ENCODE measurements around the gene CCDC170.

Gene CCDC170

GRCh38 chr6:151549790-151550189 is 56.0 kb downstream of the CCDC170 start:
- no peak for DNase-seq

DNA sequence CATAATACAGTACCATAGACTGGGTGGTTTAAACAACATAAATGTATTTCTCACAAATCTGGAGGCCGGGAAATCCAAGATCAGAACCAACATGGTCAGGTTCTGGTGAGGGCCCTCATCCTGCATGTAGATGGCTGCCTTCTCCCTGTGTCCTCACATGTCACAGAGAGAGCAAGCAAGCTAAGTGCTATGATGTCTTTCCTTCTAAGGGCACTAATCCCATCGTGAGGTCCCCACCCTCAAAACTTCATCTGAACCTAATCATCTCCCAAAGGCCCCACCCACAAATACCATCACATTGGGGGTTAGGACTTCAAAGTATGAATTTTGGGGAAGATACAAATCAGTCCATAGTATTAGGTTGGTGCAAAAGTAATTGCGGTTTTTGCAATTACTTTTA is 56.8 kb downstream of the CCDC170 start:
- no peak for DNase-seq

DNA sequence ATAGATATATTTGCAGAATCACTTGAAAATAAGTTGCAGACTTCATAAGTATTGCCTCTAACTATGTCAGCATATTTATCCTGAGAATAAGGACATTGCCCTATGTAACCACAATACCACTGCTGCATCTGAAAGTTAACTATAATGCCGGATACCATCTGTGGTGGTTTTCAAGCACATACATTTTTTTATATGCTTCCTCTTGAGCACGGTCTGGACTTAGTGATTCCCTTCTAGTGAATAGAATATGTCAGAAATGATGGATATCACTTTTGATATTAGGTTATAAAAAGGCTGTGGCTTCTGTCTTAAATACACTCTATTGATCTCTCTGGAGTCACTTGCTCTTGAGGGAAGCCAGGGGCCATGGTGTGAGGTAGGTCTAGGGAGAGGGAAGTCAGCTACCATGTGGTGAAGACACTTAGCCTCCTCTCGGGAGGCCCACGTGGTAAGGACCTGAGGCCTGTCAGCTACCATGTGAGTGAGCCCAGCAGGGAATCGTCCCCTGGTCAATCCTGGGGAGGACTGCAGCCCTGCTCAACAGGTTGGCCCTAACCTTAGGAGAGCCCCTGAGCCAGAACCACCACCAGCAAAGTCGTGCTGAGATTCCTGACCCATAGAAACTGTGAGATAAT is 57.5 kb downstream of the CCDC170 start:
- DNase-seq: no peak

- DNase-seq: no peak
Measured at GRCh38 chr6:151553416-151554165, 59.8 kb downstream of the CCDC170 start.

DNA sequence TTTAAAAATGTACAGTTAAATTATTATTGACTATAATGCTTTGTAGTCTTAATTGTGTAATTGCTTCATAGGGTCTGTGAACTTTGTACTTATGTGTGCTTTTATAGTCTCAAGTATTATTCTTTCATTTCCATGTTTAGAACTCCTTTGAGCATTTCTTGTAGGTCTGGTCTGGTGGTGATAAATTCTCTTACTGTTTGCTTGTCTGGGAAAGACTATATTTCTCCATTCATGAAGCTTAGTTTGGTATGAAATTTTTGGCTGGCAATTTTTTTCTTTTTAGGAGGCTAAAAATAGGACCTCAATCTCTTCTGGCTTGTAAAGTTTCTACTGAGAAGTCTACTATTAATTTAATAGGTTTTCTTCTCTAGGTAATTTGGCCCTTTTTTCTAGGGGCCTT is 67.4 kb downstream of the CCDC170 start:
- no peak for DNase-seq

GRCh38 chr6:151564654-151565053 is 70.8 kb downstream of the CCDC170 start:
- no peak for DNase-seq

GRCh38 chr6:151565940-151566339 is 72.1 kb downstream of the CCDC170 start:
- DNase-seq: no peak

GRCh38 chr6:151566557-151566956 is 72.7 kb downstream of the CCDC170 start:
- no peak for DNase-seq

- no peak for DNase-seq
Measured at GRCh38 chr6:151576633-151577032, 82.8 kb downstream of the CCDC170 start.

DNA sequence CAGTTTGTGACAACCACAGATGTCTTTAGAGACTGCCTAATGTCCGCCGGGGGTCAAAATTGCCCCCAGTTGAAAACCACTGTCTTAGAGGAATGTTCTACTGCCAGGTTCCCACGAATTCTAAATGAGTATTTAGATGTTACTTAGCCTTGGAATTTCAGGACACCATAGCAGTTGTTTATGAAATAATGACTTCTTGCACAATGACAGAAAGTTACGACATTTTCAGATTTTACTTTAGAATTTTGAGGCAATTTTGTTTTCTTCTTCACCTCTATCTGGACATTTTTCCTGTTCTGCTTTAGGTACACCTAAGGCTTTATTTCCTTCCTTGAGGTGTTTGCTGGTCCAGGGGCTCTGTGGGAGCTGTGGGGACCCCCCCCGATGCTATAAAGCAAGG is 83.4 kb downstream of the CCDC170 start:
- DNase-seq: no peak

- DNase-seq: no peak
Measured at GRCh38 chr6:151585741-151586140, 91.9 kb downstream of the CCDC170 start.

DNA sequence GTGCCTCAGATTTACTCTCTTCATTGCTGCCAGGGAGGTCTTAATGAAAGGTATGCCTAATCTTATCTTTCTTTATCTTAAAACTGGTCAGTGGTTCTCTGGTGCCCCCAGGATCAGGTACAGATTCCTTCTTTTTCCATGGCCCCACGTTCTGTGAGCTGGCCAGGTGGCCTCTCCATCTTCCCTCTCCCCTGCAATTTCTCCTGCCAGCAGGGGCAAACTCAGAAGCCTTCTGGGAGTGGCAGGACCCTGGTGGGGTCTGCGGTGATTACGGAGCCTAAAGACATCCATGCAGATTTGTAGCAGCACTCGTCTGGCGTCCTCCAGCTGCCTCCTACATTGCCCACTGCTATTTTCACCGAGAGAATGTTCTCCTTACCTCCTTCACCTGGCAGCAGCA is 95.8 kb downstream of the CCDC170 start:
- no peak for DNase-seq

DNA sequence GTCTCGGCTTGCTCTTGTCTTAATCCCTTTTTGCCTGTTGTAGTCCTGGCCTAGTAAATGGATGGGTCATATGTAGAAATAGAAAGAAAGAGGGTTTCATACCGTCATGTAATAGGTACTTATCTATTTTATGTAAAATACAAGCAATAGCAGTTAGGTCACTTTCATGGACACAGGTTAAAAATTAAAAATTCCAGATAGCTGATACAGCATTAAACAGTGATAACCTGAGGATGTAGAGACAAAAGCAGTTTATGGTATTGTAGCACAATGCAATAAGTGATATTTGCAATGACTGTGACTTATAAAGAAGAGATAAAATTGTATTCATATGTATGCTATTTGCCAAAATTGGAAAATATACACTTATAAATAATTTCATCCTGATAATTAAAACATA is 96.9 kb downstream of the CCDC170 start:
- no peak for DNase-seq

GRCh38 chr6:151592449-151593159 is 98.8 kb downstream of the CCDC170 start:
- DNase-seq: no peak

DNA sequence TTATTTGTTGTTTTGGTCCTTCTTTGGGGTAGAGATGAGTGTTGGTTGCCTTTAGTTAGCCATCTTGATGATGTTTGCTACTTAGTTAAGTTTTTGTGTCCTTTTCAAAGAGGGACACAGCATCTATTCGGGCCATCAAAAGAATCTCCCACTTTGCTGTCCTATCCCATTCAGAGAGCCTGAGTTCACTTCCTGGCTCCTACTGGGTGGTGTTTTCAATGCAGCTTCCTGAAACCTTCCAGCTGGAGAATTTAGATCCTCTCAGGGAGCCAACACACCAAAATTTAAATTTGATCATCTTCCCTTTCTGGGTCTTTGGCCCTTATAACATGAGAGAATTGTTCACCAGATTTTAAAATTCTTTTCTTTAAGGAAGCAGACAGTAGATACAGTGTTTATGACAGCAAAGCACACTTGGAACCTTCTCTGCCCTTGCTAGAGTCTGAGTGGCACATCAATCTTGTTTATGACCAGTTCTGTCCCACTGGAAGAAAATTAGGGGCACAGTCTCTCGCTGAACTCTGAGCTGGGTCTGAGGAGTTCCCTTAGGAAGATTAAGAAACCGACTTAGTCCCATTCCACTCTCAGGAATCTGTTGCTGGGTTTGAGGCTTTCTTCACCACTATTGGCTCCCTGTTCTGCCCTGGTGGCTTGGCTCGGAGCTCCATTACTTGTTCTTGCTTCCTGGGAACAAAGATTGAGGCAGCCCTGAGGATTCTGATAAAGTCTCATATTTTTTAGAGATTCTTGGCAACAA is 115.5 kb downstream of the CCDC170 start:
- no peak for DNase-seq

DNA sequence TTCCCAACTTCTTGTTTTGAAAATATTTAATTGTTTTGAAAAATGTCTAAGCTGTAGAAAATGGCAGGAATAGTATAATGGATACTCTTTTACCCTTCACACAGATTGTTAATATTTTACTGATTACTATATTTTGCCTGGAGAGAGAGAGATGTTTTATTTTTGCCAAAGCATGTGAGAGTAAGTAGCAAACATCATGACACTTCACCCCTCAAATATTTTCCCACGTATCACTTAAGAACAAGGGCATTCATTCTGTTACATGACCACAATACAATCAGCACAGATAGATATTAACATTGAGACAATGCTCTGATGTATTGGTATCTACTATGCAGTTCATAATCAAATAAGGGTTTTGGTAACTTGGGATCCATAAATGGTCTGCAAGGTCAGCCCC is 116.5 kb downstream of the CCDC170 start:
- DNase-seq: no peak

DNA sequence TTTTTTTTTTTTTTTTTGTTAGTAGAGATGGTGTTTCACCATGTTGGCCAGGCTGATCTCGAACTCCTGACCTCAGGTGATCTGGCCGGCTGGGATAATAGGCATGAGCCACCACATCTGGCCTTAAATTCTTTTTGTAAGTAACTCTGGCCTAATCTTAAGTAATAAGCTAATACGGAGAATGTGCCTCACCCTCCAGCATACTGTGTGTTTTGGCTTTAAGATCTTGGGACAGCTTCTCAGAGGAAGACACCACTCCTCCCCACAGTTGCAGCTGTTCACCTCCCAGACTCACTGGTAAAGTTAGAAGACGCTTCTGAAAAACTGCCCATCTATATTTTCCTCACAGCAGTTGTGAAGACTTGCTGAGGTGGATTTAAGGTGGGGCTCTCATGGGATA is 120.8 kb downstream of the CCDC170 start:
- DNase-seq: no peak

DNA sequence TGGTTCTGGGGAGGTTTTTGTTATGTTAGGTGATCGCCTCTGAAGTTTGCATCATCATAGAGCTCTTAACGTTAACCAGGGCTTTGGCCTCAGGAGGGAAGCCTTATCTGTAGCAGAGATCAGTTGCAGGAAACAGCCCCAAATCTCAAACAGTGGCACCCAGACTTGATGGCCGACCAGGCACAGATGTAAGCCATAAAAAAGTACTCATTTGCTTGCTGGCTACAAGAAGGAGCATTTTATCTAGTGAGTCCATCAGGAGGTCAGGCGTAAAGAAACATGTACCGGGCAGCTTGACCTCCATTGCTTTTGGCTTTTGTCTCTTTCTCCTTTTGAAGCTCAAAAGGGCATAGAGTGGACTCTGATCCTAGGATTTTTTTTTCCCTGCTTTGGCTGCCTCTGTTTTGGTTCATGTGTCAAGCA is 122.3 kb downstream of the CCDC170 start:
- no peak for DNase-seq

GRCh38 chr6:151616600-151616999 is 122.8 kb downstream of the CCDC170 start:
- DNase-seq: no peak

DNA sequence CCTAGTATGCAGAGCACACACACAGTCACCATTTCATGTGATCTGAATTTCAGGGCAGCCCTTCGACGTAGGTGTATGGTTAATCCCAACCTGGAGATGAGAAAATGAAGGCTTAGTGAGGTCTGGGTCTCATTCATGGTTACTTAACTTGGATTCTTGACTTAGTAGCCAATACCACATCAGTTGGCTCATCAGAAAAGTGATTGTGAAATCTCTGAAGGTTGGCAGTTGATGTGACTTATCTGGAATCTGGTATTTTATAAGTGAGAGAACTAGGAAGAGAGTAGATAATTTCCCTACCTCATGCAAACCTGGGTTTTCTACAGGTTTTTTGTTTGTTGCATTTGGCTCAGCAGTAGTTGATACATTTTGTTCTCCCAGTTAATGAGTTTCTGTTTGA is 123.7 kb downstream of the CCDC170 start:
- no peak for DNase-seq

DNA sequence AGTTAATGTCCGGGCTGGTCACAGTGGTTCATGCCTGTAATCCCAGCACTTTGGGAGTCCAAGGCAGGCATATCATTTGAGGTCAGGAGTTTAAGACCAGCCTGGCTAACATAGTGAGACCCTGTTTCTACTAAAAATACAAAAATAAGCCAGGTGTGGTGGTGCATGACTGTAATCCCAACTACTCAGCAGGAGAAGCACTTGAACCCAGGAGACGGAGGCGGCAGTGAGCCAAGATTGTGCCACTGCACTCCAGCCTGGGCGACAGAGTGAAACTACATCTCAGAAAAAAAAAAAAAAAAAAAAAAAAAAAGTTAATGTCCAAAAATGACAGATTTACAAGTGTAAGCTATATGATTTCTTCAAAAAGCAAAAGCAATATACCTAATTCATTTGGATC is 124.9 kb downstream of the CCDC170 start:
- DNase-seq: no peak

DNA sequence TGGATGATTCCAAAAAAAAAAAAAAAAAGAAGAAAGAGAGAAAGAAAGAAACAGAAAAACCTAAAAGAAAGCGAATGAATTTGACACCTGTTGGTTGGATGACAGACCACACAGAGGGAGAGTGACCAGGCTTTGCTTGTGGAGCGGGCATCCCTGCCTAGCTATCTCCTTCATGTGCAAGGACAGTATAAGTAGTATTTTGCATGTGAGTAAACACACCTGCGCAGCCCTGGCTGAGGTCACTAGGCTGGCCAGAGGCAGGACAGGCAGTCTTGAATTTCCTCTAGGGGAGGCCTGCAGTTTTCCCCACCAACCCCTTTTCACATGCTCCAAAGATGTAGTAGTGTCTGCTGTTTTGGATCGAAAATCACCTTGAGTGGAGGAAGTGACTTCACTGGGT is 126.4 kb downstream of the CCDC170 start:
- DNase-seq: no peak

- no peak for DNase-seq
Measured at GRCh38 chr6:151624071-151624470, 130.3 kb downstream of the CCDC170 start.
